HG03097 (cell line): ENCODE measurements around the gene ARID5B.

Experiments used
- ATAC-seq: cut with Tn5 transposase; IDR thresholded peaks from one replicate; pipeline ENCODE4 v1.9.1; 2021; ENCODE audit not compliant: unreplicated experiment, low FRiP score

Gene ARID5B

DNA sequence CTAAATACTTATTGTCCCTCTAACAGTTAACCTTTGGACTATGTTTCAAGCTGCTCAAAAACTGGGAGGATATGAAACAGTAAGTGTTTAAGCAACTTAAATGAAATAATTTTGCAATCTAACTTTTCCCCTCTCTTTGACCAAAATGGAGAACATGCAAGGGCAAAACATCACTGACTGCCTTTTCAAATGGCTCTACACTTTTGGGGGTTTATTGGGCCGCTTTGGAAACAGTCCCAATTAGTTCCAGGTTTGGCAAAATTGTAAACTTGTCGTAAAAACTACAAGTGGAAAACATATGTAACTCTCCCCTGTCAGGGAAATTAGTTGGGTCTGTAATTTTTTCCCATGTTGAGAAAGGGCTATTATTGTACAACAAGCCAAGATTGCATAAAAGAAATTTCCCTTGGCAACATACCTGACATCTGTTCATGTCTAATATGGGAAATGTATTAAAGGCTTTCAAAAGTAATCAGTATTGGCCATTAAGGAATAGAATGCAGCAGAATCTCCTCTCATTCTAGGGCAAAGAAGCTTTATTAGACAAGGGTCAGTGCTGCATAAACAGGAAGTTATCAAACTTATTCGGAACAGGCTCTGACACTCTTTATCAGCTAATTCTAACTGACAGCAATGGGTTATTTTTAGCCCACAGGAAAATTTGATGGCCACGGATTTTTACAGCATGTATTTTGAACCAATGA is 157.9 kb downstream of the ARID5B start:
- no peak for ATAC-seq

DNA sequence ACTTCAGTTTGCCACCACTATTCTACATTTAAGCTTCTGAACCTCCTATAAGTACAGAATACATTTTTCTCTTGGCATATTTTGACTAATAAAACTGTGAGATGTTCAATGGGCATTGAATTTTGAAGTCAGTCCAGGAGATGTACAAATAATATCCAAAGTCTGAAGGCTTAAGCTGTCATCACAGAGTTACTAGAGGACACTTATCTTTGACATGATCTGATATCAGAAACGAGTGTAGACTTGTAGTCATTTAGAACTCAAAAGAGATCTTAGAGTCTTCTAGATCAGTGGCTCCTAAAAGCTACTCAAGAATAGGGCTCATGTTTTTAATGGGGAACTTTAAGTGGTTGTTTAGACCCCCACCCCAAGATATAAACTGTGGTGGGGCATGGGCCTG is 160.5 kb downstream of the ARID5B start:
- no peak for ATAC-seq

DNA sequence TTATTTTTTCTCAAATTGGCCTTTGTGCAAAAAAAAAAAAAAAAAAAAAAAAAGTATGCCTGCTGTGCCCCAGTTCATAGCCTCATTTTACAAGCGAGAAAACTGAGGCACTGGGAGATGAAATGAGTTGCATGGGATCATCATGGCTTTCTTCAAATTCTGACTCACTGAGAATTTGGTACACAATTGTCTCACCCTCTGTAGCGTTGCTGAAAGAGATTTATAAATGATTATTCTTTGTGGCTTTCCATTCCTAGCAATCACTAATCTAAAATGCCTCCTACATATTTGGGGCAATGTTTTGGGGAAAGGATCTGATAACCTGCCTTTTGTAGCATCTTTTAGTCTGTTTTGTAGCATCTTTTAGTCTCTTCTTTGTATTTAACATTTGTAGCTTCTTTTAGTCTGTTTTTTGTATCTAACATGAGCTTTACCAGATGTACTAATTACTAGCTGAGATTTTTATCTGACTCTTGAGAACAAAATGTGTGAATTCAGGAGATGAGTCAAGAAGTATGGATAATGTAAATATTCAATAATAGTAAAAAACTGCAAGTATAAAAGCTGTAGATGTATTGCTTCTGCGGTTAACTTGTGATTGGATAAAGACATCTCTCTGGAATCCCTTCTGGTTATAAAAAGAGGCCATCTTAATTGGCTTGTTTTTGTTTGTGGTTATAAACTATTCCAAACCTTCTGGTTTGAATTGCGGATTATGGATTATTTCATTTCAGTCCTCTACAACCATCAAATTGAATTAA is 161.4 kb downstream of the ARID5B start:
- no peak for ATAC-seq

DNA sequence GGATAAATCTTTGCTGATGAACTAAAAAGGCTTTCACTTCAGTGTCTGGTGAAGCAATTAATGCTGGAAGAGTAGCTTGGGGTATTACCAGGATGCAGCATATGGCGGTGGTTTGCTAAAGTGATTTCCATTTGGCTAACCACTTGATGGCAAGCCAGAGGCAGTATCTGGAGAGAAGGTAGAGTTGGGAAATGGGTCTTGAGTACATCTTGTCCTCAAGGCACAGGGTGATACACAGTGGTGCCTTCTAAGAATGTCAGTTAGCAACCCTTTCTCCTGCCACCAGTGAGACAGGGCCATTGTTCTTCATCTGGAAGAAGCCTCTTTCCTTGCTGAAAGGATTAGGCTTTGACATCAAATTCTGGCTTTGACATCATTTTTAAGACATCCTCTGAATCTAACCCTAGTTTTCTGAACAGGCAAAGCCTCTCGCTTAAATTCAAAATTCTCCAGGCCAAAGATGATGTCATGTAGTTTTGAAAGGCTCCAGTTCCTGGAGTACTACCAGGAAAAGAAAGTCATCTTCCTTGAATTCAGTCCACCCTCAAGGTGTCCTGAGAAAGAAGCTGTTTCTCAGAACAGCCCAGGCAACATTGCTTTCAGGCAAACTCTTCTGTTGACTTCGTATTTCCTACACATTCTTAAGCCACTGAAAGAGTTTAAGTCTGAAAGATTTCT is 162.4 kb downstream of the ARID5B start:
- no peak for ATAC-seq

DNA sequence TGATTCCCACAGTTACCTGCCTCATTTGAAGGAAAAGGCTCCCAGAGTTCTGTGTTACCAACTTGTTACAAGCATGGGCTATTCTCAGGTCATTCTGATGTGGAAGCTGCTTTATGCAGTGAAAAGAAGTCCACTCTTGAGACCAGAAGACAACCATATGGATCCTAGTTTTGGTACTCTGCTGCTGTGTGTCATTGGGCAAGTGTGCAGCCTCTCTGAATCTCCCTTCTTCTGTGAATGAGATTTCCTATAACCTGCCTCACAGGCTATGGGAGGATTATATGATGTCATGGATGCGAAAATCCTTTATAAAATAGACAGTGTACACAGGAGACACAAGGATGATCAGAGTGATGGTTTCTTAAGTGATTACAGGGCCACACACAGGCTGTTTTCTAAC is 166.1 kb downstream of the ARID5B start:
- ATAC-seq: no peak

DNA sequence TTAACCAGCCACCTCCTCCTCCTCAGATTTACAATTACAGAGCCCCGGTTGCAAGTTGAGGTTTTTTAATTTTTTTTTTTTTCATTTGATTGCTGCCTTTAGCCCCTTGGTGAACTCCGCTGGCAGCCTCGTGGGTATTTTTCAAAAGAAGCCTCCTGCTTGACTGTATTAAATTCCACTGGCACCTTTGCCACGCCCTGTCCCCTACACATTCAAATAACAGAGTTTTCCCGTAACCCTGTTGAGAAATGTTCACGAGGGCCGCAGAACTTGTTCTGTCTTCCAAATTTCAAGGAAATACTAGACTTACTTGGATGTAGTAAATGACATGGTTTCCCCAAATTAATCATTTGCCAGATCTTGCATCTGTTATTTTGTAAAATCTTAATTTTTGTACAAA is 167.0 kb downstream of the ARID5B start:
- ATAC-seq: no peak

DNA sequence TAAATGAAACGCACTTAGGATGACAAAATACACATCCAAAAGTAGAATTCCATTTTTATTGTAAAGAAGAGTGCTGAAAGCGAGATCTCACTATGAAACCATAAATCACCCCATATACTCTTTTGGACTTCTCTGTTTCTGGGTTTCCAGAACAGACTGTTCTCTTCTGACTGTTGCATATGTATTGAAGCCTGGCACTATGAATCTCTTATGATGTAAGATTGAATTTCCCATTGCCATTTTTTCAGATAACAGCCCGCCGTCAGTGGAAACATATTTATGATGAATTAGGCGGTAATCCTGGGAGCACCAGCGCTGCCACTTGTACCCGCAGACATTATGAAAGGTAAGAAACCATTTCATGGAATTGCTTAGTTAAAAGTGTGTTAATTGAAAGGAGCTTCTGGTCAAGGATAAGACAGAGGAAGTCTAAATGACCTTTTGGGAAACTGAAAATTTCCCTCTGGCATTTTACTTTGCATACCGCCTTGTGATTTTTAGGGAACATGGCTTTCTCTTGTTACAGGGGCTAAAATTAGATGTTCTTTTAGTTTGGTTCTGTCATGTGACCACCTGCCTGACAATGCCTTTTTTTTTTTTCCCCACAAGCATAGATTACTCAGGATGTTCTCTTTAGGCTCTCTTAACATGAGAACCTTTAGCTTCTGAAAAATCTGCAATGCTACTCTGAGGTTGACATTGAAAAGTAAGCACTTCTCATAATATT is 168.1 kb downstream of the ARID5B start:
- no peak for ATAC-seq

DNA sequence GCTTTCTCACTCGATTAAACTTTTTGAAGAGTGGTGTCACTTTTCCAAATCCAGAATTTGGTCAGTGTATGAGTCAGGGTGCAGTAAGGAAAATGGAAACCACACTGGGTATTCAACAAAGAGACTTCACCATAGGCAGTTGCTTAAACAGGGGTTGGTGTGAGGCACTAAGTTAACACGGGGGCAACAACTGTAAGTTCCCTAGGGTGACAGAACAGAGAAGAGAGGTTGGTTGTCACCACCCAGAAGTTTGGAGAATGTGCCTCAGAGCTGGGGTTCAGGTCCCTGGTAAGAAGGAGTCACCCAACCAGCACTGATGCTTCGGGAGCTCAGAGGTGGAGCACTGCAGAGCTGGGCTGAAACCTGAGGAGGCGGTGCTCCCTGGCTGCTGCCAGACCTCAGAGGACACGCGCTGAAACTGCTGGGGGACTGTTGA is 170.4 kb downstream of the ARID5B start:
- no peak for ATAC-seq

DNA sequence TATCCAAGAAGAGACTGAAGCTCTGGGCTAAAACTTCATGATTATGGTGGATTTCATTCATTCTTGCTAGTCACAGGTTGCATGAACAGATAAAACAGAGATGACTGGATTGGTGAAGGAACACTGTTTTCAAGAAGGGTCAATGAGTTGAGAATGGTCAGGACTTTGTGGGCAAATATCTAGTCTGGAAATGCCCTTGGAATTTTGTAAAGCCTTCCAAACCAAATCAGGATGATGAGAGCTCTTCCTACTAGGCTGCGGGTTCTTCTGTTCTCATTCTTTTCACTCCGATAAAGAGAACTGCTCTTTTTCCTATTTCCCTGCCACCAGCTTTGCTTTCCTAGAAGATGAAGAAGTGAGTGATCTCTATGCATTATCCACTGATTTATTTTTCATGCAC is 171.4 kb downstream of the ARID5B start:
- ATAC-seq: no peak

DNA sequence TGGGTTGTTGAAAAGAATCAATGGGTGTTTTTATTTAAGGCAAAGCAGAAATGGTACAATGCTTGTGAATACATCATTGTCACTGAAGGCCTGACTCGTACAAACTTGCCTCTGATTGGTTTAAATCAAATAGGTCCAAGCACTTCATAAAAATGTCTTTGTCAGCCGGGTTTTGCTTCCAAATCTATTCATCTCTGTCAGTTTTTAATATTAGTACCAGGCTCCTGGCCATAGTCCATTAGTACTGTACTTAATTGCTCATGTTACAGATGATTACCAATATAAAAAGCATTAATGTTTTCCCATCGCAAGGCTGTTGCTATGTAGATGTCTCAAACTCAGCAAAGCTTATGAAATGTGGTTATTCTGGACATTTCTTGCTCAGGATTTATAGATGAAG is 171.9 kb downstream of the ARID5B start:
- no peak for ATAC-seq

DNA sequence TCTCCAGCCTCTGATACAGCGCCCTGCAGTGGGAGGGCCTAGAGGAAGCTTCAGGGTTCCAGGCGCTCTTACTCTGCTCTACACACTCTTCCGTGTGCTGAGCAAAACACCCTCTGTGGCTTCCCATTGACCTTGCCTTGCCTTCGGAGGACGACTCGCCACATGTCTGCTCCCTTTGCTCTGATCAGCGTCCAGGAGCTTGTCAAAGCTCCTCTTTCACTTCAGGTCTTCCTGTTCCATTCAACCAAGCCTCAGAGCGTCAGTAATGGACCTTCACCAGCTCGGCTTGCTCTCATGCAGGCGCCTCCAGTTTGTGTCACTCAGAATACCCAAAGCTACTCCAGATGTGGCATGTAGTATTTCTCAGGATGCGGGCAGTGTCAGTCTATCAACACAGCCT is 173.9 kb downstream of the ARID5B start:
- ATAC-seq: no peak

DNA sequence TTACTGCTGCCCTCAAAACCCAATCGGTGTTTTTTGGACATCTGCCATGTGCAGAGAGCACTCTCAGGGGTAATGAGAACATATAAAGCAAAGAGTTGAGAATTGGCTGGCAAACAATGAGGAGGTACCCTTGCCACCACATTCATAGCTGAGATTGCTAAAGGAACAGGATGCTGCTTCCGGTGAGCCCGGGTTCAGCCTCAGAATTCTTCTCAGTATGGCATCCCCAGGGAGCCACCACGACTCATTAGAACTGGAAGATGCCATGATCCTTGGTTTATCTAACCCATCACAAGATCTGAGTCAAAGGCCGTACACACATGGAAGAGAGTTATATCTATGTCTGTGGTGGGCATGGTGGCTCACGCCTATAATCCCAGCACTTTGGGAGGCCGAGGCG is 174.4 kb downstream of the ARID5B start:
- ATAC-seq: no peak

DNA sequence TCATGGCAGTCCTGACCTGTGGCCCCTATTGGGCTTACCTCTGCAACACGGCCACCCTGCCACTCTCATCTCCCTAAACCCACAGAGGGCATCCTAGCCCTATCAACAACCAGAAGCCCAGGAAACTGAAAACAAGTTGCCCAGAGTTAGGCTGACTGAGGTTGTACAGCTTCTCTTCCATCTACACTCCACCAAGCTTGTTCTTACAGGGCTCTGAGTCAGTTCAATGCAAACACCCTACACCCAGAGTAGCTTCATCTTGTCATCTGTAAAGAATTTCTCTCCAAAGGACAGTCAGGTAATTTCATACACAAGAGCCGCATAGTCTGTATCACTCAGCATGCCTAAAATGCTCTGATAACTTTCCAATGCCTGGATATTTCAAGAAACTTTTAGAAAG is 175.4 kb downstream of the ARID5B start:
- no peak for ATAC-seq

DNA sequence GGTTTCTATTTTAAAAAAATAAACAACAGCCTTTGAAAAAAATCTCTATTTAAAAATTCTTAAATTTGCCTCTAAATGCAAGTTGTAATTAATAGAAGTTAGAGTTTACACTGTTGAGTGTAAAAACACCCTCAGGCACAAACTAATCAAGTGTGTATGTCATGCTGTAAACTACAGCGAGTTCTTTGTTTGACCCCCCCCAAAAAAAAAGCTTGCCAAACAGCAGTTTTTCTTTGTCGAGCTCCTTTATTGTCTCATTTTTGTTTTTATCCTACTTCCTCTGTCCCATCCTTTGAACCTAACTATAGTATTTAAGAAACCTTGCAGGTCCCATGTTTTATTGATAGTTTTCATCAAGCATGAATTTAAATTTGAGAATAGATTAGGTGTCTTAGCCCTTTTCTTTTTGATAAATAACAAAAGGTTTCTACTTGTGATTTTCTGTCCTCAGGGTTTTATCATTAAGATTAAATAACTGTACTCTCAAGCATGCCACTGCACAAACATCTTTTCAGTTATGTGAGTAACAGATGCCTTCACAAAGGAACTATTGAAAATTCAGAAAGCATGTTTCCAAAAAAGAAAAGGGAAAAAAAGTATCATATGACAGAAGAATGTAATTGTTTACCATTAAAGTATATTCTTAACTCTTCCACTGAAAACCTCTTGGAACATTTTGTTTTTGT is 176.0 kb downstream of the ARID5B start:
- no peak for ATAC-seq

DNA sequence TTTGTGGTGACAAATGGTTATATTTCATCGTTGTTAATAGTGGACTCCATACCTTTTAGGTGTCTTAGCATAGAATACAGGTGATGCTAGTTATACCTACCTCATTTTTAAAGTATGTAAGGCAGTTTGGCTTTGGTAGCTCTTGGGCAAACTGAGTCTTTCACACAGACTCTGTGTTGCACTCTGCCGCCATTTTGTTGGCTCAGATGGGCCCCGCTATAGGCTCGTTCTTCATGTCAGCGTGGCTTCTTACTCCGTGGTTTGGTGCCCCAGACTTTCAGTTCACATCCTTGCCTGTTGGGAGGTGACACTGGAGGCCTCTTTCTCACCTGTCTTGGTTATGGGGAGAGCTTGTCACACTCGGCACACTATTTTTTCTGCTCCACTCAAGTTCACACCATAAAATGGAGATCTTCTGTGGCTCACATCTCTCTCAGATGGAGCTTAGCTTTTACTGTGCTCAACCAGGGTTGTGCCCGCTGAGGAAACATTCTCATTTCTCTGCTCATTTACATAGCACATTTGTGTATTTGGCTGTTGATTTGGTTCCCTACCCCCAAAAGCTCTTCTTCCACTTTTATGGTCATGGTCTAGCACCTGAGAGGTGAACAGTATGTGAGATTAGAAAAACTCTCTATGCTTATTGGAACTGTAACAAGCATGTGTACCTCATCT is 178.5 kb downstream of the ARID5B start:
- peak; percentile 49 for ATAC-seq

DNA sequence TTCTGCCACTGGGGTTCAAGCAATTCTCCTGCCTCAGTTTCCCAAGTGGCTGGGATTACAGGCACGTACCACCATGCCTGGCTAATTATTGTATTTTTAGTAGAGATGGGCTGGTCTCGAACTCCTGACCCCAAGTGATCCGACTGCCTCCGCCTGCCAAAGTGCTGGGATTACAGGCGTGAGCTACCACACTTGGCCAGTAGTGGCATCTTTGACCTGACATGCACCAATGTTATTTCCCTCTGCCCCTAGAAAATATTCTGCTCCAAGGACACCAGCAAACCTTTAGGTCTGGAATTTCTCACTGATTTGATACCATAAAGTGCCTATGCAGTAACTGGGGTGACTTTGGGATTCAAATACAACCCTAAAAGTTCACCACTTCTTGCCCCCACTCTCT is 179.4 kb downstream of the ARID5B start:
- ATAC-seq: no peak

DNA sequence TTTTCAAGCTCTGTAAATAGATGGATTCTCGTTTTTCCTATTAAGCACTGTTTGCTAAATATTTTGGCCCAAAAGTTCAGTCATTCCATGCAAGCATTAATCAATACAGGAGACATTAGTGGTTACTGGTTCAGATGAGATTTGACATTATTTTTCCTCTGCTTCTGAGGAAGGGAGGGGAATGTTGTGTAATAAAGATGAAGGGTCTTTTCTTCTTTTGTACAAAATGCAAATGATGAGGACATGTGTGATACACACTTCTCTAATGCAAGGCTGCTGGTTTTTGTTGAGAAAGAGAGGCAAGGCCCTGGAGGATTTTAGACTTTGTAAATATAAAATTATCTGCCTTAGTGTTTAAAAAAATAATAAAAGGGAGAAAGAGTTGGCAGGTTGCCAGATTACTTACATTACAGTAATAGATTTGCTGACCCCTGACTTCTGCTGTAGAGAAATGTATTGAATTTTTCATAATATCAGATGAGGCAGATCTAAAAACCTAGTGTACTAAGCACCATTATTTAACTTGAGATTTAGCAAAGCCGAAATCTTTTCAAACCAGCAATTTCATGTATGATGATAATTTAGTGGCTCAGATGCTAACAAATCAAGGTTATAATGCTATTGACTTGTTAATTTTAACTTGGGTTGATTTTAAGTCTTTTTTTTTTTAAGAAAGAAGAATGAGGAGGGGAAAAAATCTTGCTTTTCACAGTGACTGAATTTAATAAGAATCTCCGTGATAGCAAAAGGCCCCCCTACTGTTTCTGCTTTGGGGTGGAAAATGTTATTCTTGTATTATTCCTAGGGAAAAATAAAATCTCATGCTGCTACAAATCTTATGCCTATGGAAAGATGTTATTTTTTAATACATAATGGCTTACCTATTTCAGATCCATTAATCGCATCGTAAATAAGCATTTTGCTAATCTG is 180.1 kb downstream of the ARID5B start:
- no peak for ATAC-seq

DNA sequence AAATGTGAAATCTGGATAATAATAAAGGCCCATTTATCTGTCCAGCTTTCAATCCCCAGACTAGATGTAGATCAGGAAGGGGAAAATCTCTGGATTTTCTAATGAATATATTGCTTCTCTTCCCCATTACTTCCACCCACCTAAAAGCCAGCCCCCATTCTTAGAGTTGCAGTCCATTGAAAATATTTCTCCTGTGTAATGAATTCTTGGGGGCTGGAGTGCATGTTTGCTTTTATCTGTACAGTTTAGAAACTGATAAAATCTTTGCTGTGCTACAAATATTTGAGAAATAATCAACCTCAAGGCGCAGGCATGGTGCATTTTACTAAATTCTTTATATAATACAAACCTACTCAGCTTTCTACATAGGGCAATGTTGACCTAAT is 180.8 kb downstream of the ARID5B start:
- ATAC-seq: no peak
